Epithelial cell of prostate (primary cell): ENCODE data around the gene PLA2G4B.

Experiments used
- DNase-seq: peaks from one replicate; pipeline ENCODE4 v3.0.0-alpha.2; 2011; ENCODE audit warnings: low read depth, low spot score
- H3K27ac ChIP-seq: fragments of 450-650 bp; 2 replicates; pipeline ENCODE4 v1.5.1; 2017; ENCODE audit warnings: mild to moderate bottlenecking

The PLA2G4B gene

DNA sequence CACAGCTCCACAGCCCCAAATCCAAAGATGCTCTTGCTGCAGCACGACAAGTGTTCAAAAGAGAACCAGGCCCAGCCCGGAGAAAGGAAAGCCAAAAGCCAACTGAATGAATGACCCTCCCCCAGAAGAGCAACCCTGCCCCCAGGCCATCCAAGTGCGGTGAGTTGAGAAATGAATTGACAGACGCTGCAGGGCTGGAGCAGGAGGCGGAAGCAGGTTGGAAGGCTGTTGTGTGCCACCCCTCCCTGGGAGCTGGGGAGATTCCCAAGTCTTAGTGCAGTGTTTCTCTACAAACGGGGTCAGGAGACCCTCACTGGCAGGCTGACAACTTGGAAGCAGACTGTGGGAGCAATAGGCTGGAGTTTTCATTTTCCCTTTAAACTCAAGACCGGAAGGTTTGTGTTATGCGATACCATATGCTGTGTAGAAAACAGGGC is 58.7 kb downstream of the PLA2G4B start:
- no peak for DNase-seq
- no peak overlapping the region for H3K27ac ChIP-seq
